HUES48 (cell line): ENCODE data around the gene SUSD4.
"Not testable (repeated sequence)": the region's sequence is repeated elsewhere in the genome, so short reads cannot be mapped to it uniquely, and the experiment has no call there.

ENCODE experiments used
- H3K27ac ChIP-seq: one replicate; pipeline ENCODE4 v1.7.0; 2013; ENCODE audit warnings: low read depth, low read length, inconsistent platforms
- H3K27me3 ChIP-seq: 2 replicates; pipeline ENCODE4 v1.6.1; 2013; ENCODE audit warnings: mild to moderate bottlenecking, low read length; ENCODE audit not compliant: control insufficient read depth, insufficient read depth
- H3K36me3 ChIP-seq: 2 replicates; pipeline ENCODE4 v1.6.1; 2013; ENCODE audit warnings: low read length; ENCODE audit not compliant: control insufficient read depth, insufficient read depth
- H3K4me1 ChIP-seq: 2 replicates; pipeline ENCODE4 v1.6.1; 2013; ENCODE audit warnings: mild to moderate bottlenecking, low read length; ENCODE audit not compliant: control insufficient read depth, insufficient read depth
- H3K4me3 ChIP-seq: 2 replicates; pipeline ENCODE4 v1.5.1; 2013; ENCODE audit warnings: mild to moderate bottlenecking, low read depth, low read length
- H3K9ac ChIP-seq: 2 replicates; pipeline ENCODE4 v1.6.1; 2013; ENCODE audit warnings: mild to moderate bottlenecking, low read depth, low read length, moderate library complexity
- H3K9me3 ChIP-seq: 2 replicates; pipeline ENCODE4 v1.6.1; 2013; ENCODE audit warnings: low read length; ENCODE audit not compliant: control insufficient read depth, insufficient read depth

The SUSD4 gene

DNA sequence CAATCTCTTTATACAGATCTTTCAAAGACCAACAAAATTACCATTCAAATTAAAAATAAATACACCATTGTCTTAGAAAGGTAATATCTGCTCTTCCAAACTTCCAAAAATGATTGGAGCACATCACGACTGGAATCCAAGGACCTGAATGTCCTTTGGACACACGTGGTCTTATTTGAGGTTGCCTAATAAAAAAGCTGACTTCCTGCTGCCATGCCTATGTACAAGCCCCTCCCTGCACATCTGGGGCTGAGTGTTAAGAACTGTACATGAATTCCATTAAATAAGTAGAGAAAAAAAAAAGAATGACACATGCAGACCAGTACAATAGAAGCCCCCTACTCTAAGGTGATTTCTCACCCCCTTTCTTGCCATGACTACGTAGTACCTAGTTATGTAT is 73.6 kb downstream of the SUSD4 start:
- no peaks in the 10 kb centered on the region for H3K4me1 ChIP-seq
- no peak overlapping the region for H3K27ac ChIP-seq
- H3K27me3 ChIP-seq: no peaks in the 10 kb centered on the region
- H3K36me3 ChIP-seq: no peaks in the 10 kb centered on the region
- H3K4me3 ChIP-seq: no peak overlapping the region
- H3K9ac ChIP-seq: no peak overlapping the region
- no peaks in the 10 kb centered on the region for H3K9me3 ChIP-seq

DNA sequence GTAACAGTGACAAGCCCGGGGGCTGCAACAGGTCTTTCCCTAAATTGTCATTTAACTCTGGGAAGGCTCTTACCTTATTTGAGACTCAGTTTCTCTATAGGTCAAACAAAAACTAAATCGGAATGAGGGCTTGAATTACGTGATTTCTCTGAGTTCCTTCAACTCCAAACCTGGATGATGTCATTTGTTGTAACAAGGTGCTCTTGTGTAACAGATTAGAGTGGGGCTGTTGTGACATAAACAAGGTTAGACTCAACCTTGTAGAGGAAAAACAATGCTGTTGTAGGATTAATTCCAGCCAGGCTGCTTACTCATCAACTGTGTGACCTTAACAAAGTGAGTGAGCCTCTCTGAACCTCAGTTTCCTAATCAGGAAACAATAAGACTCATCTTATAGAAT is 74.4 kb downstream of the SUSD4 start:
- H3K4me3 ChIP-seq: no peak overlapping the region
- H3K36me3 ChIP-seq: no peaks in the 10 kb centered on the region
- no peaks in the 10 kb centered on the region for H3K9me3 ChIP-seq
- no peaks in the 10 kb centered on the region for H3K4me1 ChIP-seq
- H3K27me3 ChIP-seq: no peaks in the 10 kb centered on the region
- no peak overlapping the region for H3K27ac ChIP-seq
- no peak overlapping the region for H3K9ac ChIP-seq

DNA sequence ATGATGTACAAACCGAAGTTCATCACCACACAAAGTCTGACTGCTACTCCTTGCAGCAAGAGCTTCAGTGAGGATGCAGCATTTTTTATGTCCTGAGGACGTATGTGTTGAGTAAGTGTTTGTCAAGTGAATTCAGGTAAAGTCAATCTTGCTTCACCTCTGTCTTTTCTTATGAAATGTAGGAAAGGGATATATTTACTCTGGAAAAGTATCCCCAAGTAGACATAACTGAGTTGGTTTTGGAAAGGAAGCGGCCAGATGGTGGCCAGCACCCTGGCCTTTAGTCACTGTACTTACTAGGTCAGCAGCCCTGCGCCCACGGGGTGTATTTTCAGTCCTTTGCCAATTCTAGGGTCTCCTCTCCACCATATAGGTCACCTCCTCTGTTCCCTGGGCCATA is 75.2 kb downstream of the SUSD4 start:
- H3K9ac ChIP-seq: no peak overlapping the region
- no peaks in the 10 kb centered on the region for H3K9me3 ChIP-seq
- no peak overlapping the region for H3K27ac ChIP-seq
- H3K4me3 ChIP-seq: no peak overlapping the region
- H3K27me3 ChIP-seq: no peaks in the 10 kb centered on the region
- H3K4me1 ChIP-seq: no peaks in the 10 kb centered on the region
- H3K36me3 ChIP-seq: no peaks in the 10 kb centered on the region

DNA sequence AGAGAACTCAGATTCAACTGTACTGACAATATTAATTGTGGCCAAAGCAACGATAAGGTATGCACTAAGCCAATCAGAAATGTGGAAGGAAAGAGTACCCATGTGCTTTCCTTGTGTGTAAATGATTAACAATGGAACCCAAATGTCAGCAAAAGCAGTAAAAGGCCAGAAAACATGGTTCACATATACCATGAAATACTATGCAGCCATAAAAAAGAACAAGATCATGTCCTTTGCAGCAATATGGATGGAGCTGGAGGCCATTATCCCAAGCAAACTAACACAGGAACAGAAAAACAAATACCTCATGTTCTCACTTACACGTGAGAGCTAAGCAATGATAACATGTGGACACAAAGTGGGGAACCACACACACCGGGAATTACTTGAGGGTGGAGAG is 78.5 kb downstream of the SUSD4 start:
- Histone ChIP-seq H3K4me1 (no peaks in the 10 kb centered on the region), H3K36me3 (no peaks in the 10 kb centered on the region), H3K27me3 (no peaks in the 10 kb centered on the region), H3K27ac (no peak overlapping the region), H3K9ac (no peak overlapping the region), H3K9me3 (no peaks in the 10 kb centered on the region), H3K4me3 (no peak overlapping the region)

DNA sequence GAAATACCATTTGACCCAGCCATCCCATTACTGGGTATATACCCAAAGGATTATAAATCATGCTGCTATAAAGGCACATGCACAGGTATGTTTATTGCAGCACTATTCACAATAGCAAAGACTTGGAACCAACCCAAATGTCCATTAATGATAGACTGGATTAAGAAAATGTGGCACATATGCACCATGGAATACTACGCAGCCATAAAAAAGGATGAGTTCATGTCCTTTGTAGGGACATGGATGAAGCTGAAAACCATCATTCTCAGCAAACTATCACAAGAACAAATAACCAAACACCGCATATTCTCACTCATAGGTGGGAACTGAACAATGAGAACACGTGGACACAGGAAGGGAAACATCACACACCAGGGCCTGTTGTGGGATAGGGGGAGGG is 80.3 kb downstream of the SUSD4 start:
- H3K4me1 ChIP-seq, H3K36me3 ChIP-seq, H3K4me3 ChIP-seq, H3K27ac ChIP-seq, H3K9me3 ChIP-seq, H3K9ac ChIP-seq, H3K27me3 ChIP-seq: not testable (repeated sequence)

DNA sequence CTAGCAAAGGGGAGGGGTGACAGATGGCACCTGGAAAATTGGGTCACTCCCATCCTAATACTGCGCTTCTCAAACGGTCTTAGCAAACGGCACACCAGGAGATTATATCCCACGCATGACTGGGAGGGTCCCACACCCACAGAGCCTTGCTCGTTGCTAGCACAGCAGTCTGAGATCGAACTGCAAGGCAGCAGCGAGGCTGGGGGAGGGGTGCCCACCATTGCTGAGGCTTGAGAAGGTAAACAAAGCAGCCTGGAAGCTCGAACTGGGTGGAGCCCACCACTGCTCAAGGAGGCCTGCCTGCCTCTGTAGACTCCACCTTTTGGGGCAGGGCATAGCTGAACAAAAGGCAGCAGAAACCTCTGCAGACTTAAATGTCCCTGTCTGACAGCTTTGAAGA is 85.7 kb downstream of the SUSD4 start:
- H3K4me3 ChIP-seq, H3K27me3 ChIP-seq, H3K36me3 ChIP-seq, H3K9me3 ChIP-seq, H3K9ac ChIP-seq, H3K27ac ChIP-seq, H3K4me1 ChIP-seq: not testable (repeated sequence)

DNA sequence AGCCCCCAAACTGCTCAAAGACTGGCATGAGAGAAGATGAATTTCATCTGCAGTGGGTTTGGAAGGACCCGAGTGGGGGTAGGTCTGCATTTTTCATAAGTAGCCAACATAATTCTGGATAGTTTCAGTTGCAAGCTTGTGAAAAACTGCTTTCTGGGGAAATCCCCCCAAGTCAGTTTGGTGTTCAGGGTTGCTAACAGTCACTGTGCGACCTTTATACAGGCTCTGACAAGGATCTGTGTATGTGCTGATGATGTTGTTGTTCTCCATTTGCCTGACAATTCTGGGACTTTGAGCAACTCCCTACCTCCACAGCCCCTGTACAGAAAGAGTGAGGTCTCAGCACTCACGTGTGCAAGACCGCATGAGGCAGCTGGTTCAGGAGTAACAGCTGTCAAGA is 87.9 kb downstream of the SUSD4 start:
- H3K27ac ChIP-seq: no peak overlapping the region
- no peaks in the 10 kb centered on the region for H3K36me3 ChIP-seq
- no peak overlapping the region for H3K4me3 ChIP-seq
- no peaks in the 10 kb centered on the region for H3K4me1 ChIP-seq
- H3K27me3 ChIP-seq: no peaks in the 10 kb centered on the region
- H3K9me3 ChIP-seq: no peaks in the 10 kb centered on the region
- no peak overlapping the region for H3K9ac ChIP-seq

DNA sequence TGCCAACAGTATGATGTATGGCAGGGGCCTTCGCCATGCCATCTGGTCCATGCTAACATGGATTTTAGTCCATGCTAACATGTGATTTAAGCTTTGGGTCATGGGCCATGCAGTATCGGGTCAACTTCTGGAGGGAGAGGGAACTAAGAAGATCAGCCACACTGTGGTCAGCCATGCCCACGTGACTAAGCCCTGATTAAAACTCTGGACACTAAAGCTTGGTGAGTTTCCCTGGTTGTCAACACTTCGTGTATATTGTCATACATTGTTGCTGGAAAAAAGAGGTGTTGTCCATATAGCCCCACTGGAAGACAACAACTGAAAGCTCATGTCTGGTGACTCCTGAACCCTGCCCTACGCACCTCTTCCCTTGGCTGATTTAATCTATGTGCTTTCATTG is 90.5 kb downstream of the SUSD4 start:
- Histone ChIP-seq H3K9me3 (no peaks in the 10 kb centered on the region), H3K27ac (no peak overlapping the region), H3K4me3 (no peak overlapping the region), H3K36me3 (no peaks in the 10 kb centered on the region), H3K9ac (no peak overlapping the region), H3K4me1 (no peaks in the 10 kb centered on the region), H3K27me3 (no peaks in the 10 kb centered on the region)

DNA sequence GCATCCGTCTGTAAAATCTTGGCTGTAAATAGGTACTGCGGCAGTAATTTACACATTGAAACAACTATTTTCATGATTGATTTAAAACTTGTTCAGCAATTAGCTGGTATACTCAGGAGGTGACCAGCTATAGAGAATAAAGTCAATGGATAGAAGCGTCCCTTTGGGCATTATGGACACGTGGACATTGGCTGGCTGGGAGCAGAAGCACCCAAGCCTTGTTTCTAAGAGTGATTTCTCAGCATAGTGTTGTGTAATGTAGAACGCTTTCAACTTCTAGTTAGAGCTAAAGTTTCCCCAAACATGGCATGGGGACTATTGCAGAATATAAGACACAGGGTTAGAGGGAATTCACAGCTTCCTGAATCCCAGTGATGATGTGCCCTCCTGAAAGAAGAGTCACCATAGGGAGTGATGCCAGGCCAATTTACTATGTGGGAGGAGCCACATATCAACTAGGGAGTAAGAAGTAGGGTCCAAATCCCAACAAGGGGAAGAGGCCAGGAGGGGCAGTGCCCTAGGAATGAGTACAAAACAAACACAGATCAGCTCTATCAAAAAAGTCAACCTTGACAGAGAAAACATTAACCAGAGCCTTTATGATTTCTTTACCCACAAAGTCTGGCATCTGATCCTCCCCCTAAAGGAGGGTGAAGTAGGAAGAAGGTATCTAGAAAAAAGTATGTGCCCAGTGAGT is 92.7 kb downstream of the SUSD4 start:
- Histone ChIP-seq H3K36me3 (no peaks in the 10 kb centered on the region), H3K27me3 (no peaks in the 10 kb centered on the region), H3K9me3 (no peaks in the 10 kb centered on the region), H3K4me1 (no peaks in the 10 kb centered on the region), H3K27ac (no peak overlapping the region), H3K9ac (no peak overlapping the region), H3K4me3 (no peak overlapping the region)

DNA sequence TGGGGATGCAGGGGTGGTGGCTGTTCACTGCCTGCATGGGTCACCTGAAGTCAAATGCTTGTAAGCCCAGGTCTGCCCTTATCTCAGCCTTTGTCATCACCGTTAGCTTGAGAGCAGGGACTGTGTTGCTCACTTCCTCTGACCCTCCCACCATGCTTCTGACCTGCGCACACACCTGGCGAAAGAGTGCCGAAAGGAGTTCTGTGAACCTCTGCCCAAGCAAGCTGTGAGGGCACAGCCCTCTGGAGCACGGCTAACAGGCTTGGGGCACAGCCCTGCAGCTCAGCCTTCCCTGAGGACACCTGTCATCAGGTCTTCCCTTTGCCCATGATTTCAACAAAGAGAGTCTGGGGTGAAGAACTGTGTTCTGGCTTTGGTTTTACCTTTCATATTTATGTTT is 93.8 kb downstream of the SUSD4 start:
- Histone ChIP-seq H3K27ac (no peak overlapping the region), H3K4me1 (no peaks in the 10 kb centered on the region), H3K9ac (no peak overlapping the region), H3K9me3 (no peaks in the 10 kb centered on the region), H3K36me3 (no peaks in the 10 kb centered on the region), H3K4me3 (no peak overlapping the region), H3K27me3 (no peaks in the 10 kb centered on the region)

DNA sequence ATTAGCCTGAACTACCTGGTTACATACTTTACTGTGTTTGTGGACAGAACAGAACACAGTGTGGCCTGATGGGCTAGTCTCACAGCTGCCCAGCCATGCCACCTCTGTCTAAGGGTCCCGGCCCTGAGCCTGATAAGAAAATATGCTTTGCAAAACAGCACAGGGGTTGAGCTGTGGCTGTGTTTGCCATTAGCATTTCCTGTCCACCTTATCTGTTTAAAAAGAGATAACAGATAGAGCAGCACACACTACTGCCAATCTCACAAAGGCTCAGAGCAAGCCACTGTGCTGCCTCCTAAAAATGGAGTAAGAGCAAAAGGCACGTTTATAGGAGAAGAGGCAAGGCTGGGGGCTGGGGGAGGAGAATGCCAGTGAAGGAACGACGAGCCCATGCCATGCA is 95.0 kb downstream of the SUSD4 start:
- no peak overlapping the region for H3K9ac ChIP-seq
- H3K36me3 ChIP-seq: no peaks in the 10 kb centered on the region
- no peaks in the 10 kb centered on the region for H3K4me1 ChIP-seq
- H3K27ac ChIP-seq: no peak overlapping the region
- no peaks in the 10 kb centered on the region for H3K9me3 ChIP-seq
- H3K4me3 ChIP-seq: no peak overlapping the region
- no peaks in the 10 kb centered on the region for H3K27me3 ChIP-seq
